Effector memory CD4-positive, alpha-beta T cell (primary cell): Measurements from ENCODE around the gene SCT.
"Not testable (repeated sequence)": the region's sequence is repeated elsewhere in the genome, so short reads cannot be mapped to it uniquely, and the experiment has no call there.

ENCODE experiments used
- DNase-seq, 3 donors: peaks; one replicate each; pipeline ENCODE4 v3.0.0-alpha.2; 2020
- H3K27ac ChIP-seq: 2 replicates; pipeline ENCODE4 v1.7.0; 2013; ENCODE audit warnings: mild to moderate bottlenecking, low read length, moderate library complexity; ENCODE audit not compliant: insufficient read depth, poor library complexity, severe bottlenecking
- H3K27me3 ChIP-seq: replicated peaks from 2 replicates; pipeline ENCODE4 v1.7.0; 2013; ENCODE audit warnings: mild to moderate bottlenecking, low read length; ENCODE audit not compliant: insufficient read depth, control insufficient read depth, poor library complexity, severe bottlenecking
- H3K36me3 ChIP-seq: 2 replicates; pipeline ENCODE4 v1.7.0; 2013; ENCODE audit warnings: mild to moderate bottlenecking, low read length, moderate library complexity; ENCODE audit not compliant: control insufficient read depth, insufficient read depth
- H3K4me1 ChIP-seq: 2 replicates; pipeline ENCODE4 v1.7.0; 2013; ENCODE audit warnings: low read length, mild to moderate bottlenecking; ENCODE audit not compliant: control insufficient read depth, insufficient read depth, poor library complexity, severe bottlenecking
- H3K4me3 ChIP-seq: 2 replicates; pipeline ENCODE4 v1.7.0; 2013; ENCODE audit warnings: low read length, low read depth, mild to moderate bottlenecking; ENCODE audit not compliant: insufficient read depth, poor library complexity, severe bottlenecking
- H3K9me3 ChIP-seq: 2 replicates; pipeline ENCODE4 v1.7.0; 2013; ENCODE audit warnings: mild to moderate bottlenecking, low read length, moderate library complexity; ENCODE audit not compliant: control insufficient read depth

SCT gene

GRCh38 chr11:657691-658126 is 30.7 kb upstream of the SCT start:
- DNase-seq: no peak
- no peaks in the 10 kb centered on the region for H3K27me3 ChIP-seq

DNA sequence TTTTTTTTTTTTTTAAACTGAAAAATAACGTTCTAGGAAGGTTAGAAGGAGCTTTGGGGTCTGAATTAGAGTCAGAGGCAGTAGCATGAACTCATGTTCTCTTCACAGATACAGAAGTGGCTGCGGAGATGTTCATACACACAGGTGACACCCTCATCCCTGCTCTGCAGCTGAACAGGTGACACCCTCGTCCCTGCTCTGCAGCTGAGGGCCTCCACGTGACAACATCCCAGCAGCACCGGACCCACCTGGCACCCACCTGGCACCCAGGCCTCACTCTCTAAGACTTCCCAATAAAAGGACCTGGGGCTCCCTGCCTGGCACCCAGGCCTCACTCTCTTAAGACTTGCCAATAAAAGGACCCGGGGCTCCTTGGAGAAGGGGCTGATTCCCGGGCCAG is 29.9 kb upstream of the SCT start:
- H3K27me3 ChIP-seq: no peaks in the 10 kb centered on the region
- no peak overlapping the region for H3K4me3 ChIP-seq
- H3K36me3 ChIP-seq: peaks cover 10% of the 10 kb centered on the region
- H3K4me1 ChIP-seq: no peaks in the 10 kb centered on the region
- H3K27ac ChIP-seq: no peak overlapping the region
- no peak for DNase-seq
- H3K9me3 ChIP-seq: no peaks in the 10 kb centered on the region

More at GRCh38 chr11:657691-658126, 30.7 kb upstream of the SCT start:
- H3K4me3 ChIP-seq: no peak overlapping the region
- H3K27ac ChIP-seq: no peak overlapping the region
- peaks cover 10% of the 10 kb centered on the region for H3K36me3 ChIP-seq
- no peaks in the 10 kb centered on the region for H3K9me3 ChIP-seq
- no peaks in the 10 kb centered on the region for H3K4me1 ChIP-seq

DNA sequence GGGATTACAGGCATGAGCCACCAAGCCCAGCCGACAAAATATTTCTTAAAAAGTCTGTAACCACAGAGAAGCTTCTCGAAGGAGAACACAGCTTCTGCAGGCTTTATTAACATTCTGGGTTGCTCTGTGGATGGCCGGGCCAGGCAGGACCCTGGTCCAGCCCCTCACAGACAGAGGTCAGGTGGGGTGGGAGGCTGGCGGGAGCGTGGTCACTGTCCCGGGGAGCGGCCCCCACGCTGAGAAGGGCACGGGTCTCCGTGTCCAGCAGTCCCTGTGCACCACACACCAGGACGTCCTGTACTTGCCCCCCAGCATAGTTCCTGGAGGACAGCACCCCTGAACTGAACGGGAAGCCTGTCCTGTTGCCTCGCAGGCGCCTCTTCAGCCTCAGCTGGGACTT is 29.4 kb upstream of the SCT start:
- Histone ChIP-seq H3K4me1 (no peaks in the 10 kb centered on the region), H3K9me3 (no peaks in the 10 kb centered on the region), H3K36me3 (peaks cover 10% of the 10 kb centered on the region), H3K27ac (no peak overlapping the region), H3K27me3 (no peaks in the 10 kb centered on the region), H3K4me3 (no peak overlapping the region)
- no peak for DNase-seq

- Histone ChIP-seq H3K36me3 (peaks cover 7% of the 10 kb centered on the region), H3K9me3 (no peaks in the 10 kb centered on the region), H3K27ac (no peak overlapping the region), H3K27me3 (no peaks in the 10 kb centered on the region), H3K4me1 (no peaks in the 10 kb centered on the region), H3K4me3 (no peak overlapping the region)
- no peak for DNase-seq
These were observed 28.2 kb upstream of the SCT start for GRCh38 chr11:655036-655726.

GRCh38 chr11:654444-654843 is 27.5 kb upstream of the SCT start:
- H3K27me3 ChIP-seq, H3K9me3 ChIP-seq, H3K36me3 ChIP-seq, H3K4me1 ChIP-seq, DNase-seq, H3K27ac ChIP-seq, H3K4me3 ChIP-seq: not testable (repeated sequence)

DNA sequence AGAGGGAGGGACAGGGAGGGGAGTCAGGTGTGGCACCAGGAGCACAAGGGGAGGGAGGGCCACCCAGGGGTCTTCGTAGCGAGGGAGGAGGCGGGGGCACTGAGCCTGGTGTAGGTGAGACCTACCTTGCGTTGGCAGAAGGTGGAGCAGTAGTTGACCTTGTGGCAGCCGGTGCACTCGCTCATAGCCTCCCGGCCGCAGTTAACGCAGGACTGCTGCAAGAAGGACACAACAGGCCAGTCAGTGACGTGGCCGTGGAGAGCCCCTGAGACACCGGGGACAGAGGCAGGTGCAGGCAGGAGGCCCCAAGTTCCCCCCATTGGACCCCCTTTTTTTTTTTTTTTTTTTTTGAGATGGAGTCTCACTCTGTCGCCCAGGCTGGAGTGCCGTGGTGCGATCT is 26.9 kb upstream of the SCT start:
- no peak overlapping the region for H3K27ac ChIP-seq
- H3K27me3 ChIP-seq: no peaks in the 10 kb centered on the region
- DNase-seq: no peak
- no peaks in the 10 kb centered on the region for H3K4me1 ChIP-seq
- H3K4me3 ChIP-seq: no peak overlapping the region
- H3K36me3 ChIP-seq: peaks cover 7% of the 10 kb centered on the region
- no peaks in the 10 kb centered on the region for H3K9me3 ChIP-seq

- H3K27me3 ChIP-seq: not testable (repeated sequence)
These were observed 26.2 kb upstream of the SCT start for GRCh38 chr11:653136-653535.

GRCh38 chr11:650482-650881 is 23.5 kb upstream of the SCT start:
- no peak overlapping the region for H3K27ac ChIP-seq
- no peak for DNase-seq
- H3K36me3 ChIP-seq: peaks cover 3% of the 10 kb centered on the region
- H3K9me3 ChIP-seq: no peaks in the 10 kb centered on the region
- no peak overlapping the region for H3K4me3 ChIP-seq
- no peaks in the 10 kb centered on the region for H3K27me3 ChIP-seq
- H3K4me1 ChIP-seq: no peaks in the 10 kb centered on the region

More at GRCh38 chr11:653136-653535, 26.2 kb upstream of the SCT start:
- not testable (repeated sequence) for H3K36me3 ChIP-seq, H3K9me3 ChIP-seq, H3K27ac ChIP-seq, DNase-seq, H3K4me1 ChIP-seq, H3K4me3 ChIP-seq

DNA sequence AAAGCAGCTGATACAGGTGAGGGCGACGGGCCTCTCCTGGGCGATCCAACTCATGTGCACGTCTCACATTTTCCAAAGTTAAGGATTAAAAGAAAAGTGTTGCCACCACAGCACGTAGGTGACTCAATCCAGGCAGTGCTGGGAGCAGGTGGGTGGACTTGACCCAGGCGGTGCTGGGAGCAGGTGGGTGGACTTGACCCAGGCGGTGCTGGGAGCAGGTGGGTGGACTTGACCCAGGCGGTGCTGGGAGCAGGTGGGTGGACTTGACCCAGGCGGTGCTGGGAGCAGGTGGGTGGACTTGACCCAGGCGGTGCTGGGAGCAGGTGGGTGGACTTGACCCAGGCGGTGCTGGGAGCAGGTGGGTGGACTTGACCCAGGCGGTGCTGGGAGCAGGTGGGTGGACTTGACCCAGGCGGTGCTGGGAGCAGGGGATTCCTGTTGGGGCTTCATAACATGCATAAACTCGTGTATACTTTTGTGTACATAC is 20.7 kb upstream of the SCT start:
- not testable (repeated sequence) for H3K4me3 ChIP-seq, DNase-seq, H3K27me3 ChIP-seq, H3K36me3 ChIP-seq, H3K4me1 ChIP-seq, H3K27ac ChIP-seq, H3K9me3 ChIP-seq

GRCh38 chr11:646214-646613 is 19.2 kb upstream of the SCT start:
- no peak overlapping the region for H3K4me3 ChIP-seq
- peaks cover 9% of the 10 kb centered on the region for H3K36me3 ChIP-seq
- no peaks in the 10 kb centered on the region for H3K4me1 ChIP-seq
- no peak overlapping the region for H3K27ac ChIP-seq
- H3K27me3 ChIP-seq: no peaks in the 10 kb centered on the region
- no peak for DNase-seq
- H3K9me3 ChIP-seq: no peaks in the 10 kb centered on the region
